Measurements from ENCODE around the gene POLR2I.
"Not testable (repeated sequence)": the region's sequence is repeated elsewhere in the genome, so short reads cannot be mapped to it uniquely, and the experiment has no call there.

POLR2I gene

DNA sequence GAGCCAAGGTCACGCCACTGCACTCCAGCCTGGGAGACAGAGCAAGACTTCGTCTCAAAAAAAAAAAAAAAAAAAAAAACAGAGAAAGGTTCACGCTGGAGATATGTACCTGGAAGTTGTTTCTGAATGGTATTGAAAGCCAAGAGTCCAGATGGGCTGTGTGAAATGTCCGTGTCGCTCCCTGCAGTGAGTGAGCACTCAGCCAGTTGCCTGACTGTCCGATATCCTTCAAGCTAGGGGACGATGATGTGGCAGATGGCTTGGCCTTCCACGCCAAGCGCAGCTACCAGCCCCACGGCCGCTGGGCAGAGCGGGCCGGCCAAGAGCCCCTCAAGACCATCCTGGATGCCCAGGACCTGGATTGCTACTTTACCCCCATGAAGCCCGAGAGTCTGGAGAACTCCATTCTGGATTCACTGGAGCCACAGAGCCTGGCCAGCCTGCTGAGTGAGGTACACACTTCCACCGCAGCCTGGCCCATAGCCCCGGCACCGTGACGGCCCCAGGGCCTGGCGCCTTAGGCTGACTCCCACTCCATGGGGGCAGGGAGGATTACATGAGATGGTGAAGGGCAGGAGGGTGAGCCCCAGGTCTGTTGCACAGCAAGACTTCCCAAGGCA, 15.4 kb downstream of the POLR2I start:
- no peak for DNase-seq

DNA sequence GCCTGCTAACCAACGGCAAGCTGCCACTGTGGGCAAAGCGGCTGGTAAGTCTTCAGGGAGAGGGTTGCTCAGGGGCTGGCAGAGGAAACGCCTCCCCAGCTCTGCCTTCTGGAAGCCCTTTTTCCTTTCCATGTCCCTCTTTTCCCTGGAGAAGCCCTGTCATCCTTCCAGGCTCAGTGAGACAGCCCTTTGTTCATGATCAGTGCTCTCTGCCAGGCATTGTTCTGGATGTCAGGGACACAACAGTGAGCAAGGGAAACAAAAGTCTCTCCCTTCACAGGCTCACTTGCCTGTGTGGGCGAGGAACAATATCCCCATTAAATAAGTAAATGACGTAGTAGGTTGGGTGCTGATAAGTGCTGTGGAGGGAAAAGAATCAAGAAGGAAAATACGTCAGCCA, 17.6 kb downstream of the POLR2I start:
- DNase-seq = no peak

DNA sequence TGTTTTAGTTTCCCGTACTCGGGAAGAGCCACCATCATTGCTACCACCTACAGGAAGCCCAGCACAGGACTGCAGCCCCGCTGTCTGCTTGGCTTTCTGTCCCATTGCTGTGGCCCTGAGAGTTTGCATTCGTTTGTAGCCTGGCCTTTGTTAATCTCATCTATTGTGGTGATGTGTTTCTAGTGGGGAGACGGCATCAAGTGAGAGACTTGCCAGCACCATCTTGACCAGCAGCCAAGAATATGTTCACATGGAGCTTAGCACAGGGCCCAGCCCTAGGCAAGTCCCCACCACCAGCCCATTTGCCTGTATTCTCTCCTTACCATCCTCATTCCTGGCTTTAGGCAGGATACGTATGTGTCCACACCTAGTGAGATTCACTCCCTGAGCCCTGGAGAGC, 21.0 kb downstream of the POLR2I start:
- no peak for DNase-seq

DNA sequence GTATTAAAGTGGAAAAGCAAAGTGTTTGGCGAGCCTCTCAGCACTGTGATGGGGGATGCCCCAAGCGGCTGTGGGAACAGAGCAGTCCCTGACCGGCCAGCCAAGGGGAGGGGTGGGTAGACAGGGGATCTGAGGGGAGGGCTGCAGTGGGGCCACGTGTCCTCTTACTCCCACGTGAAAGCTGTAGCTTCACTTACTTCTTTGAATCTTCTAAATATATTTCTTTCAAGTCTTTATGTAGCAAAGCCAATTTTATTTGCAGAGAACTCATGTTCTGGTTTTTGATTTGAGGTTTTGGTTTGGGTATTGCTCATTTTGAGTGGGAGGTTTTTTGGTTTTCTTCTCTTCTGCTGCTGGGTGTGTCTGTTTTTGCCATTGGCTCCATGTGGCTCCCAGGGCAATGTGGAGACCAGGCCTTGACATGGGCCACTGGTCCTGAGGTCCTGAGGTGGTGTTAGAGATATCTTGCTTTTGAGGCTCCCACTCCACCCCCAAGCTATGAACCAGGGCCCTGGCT, 21.5 kb downstream of the POLR2I start:
- DNase-seq = no peak

DNA sequence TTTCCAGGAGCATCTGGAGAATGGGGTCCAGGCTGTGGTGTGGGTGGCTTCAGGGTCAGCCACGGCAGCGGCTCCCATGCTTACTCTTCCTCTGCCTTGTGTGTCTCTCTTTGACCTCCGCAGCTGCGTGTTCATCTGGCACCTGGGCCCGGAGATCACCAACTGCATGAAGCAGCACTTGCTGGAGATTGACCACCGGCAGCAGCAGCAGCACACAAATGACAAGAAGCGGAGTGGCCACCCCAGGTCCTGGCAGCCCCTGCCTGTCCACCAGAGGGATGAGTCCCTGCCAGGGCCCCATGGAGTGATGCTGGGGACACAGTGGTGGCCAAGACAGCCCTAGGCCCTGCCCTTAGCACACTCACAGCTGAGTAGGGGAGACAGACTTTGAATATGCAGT, 22.1 kb downstream of the POLR2I start:
- DNase-seq = no peak

DNA sequence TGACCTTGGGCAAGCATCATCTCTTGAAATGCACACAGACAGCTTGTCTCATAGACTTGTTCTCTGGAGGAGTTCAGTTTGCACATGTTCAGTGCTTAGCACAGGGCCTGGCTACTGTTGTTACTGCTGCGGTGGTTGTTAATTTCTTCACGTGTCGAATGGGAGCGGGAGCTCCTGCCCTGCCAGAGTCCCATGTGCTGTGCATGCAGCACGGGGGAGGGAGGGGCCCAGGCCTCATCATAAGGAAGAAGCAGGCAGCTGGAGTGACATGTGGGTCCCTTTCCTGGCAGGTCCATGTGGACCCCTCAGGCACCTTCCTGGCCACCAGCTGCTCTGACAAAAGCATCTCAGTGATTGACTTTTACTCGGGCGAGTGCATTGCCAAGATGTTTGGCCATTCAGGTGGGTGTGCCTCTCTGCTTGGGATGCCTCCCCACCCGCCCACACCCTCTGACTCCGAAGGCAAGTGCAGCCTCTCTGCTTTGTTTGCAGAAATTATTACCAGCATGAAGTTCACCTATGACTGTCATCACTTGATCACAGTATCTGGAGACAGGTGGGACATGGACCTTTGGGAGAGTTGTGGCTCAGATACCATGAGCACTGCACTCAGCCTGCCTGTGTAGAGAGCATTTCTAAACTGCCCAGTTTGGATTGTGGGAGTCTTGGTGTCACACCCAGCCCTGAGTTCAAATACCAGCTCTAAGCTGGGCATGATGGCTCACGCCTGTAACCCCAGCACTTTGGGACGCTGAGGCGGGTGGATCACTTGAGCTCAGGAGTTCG, 23.6 kb downstream of the POLR2I start:
- DNase-seq = no peak

DNA sequence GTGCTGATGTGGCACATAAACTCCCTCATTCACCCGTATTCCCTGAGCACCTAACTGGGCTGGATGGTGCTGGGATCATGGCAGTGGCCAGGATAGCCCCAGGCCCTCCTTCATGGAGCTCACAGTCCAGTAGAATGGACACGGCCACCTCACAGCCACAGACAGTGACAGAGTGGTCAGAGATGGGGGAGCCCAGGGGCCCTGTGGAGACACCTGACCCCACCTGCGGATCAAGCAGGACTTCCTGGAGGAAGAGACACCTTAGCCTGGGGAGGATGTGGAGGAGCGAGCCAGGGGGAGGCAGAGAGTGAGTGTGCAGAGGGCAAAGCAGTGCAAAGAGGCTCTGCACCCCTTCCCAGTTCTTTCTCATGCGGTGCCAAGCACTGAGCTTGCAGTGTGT, 24.8 kb downstream of the POLR2I start:
- DNase-seq = no peak

DNA sequence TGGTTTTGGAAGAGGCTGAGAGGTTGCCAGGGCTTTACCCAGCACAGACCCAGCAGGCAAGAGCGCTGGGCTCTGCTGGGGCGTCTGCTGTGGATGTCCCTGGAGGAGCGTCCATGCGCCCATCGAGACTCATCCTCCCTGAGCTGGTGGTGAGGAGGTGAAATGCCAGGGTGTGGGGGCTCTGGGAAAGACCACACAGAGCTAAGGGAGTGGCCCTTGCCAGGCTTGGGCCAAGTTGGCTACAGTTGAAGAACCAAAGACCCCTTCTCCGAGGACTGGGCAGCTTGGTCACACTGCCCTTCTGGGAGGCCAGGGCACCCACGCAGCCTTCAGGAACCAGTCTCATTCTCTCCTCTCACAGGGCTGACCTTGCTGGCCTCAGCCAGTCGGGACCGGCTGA, 28.3 kb downstream of the POLR2I start:
- no peak for DNase-seq

DNA sequence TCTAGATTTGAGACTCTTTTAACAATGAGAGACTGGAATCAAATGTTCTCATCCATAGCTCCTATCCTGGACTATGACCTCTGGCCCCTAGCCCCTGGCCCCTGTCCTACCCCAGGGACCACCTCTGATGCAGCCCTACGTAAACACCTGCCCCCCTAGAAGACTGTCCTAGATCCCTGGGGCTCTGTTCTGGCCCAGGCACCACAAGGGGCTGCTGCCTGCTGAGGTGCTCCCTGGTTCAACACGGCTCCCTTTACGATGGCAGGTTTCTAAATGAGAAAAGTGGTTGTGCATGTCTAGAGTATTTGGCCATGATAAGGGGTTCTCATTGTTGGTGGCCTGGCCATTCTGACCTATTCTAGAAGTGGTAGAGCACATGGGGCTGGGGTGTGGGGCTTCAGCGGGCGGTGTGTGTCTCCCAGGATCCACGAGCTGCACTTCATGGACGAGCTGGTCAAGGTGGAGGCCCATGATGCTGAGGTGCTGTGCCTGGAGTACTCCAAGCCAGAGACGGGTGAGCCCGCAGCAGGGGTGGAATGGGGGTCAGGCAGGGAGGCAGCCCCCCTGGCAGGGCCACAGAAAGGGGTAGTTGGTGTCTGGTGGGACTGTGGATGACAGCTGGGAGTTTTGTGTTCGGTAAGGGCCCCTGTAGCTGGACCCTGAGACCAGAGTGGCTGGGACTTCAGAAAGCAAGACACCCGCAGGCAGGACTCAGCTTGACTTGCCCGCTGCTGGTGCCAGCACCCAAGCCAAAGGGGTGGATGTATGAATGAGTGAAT, 30.3 kb downstream of the POLR2I start:
- DNase-seq = no peak

DNA sequence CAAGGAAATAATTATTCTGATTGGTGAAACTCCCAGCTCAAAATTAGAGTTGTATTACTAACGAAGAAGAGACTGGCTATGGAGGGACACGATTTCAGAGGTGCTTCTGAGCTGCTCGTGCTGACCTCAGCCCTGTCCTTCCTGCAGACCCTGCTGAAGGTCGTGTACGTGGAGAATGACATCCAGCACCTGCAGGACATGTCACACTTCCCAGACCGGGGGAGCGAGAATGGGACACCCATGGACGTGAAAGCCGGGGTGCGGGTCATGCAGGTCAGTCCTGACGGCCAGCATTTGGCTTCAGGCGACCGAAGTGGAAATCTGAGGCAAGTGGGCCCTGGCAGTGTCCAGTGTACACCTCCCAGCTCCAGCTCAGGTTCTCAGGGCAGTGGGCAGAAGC, 31.8 kb downstream of the POLR2I start:
- no peak for DNase-seq

DNA sequence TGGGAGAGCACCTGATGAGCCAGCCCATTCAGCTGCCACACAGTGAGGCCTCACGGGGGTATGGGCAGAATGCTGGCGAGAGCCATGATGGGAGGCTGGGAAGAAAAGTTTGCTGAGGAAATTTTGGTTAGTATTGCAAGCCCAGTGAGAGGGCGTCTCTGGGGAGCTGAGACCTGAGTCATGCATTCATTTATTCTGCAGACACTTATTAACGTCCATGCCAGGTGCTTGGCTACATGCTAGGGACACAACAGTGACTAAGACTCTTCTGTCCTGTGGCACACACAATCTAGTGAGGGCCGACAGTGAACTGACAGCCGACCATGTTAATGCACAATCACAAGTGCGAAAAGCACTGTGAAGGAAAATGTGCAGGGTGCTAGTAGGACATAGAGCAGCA, 32.8 kb downstream of the POLR2I start:
- DNase-seq = no peak

DNA sequence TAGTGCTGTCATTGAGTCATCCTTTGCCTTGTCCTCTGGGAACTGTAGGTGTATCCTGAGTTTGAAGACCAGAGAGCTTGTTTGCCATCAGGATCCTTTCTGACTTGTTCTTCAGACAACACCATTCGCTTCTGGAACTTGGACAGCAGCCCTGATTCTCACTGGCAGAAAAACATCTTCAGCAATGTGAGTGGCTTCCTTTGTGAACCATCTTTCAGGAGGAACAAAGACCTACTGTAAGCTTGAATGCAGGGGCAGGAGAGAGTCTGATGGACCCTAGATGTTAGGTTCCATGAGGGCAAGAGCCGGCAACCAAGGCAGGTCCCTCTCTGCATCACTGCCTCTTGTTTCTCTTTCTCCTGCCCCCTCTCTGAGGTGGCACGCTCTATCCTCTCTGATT, 33.3 kb downstream of the POLR2I start:
- no peak for DNase-seq

DNA sequence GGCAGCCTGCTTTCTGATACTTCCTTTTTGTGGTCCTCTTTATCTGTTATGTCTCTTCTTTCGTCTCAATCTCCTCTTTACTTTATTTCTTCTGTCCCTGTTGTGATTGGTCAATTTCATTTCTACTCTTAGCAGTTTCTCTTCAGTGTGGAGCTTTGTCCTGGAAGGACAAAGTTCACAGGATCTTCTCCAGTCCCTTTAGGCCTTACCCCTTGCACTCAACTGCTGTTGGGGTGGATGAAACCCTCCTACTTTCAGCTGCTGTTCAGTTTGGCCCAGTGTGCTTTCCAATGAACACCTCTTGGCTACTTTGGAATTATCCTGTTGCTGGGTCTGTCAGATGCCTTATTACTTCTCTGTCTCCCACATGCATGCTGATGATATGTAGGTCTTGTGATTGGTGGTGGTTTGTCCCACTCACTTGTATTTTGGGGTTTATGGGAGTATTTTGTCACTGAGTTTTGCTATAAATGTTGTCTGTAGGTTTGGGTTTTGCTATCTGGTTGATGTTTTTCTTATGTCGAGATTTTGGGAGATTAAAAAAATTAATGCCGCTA, 35.2 kb downstream of the POLR2I start:
- DNase-seq = no peak

DNA sequence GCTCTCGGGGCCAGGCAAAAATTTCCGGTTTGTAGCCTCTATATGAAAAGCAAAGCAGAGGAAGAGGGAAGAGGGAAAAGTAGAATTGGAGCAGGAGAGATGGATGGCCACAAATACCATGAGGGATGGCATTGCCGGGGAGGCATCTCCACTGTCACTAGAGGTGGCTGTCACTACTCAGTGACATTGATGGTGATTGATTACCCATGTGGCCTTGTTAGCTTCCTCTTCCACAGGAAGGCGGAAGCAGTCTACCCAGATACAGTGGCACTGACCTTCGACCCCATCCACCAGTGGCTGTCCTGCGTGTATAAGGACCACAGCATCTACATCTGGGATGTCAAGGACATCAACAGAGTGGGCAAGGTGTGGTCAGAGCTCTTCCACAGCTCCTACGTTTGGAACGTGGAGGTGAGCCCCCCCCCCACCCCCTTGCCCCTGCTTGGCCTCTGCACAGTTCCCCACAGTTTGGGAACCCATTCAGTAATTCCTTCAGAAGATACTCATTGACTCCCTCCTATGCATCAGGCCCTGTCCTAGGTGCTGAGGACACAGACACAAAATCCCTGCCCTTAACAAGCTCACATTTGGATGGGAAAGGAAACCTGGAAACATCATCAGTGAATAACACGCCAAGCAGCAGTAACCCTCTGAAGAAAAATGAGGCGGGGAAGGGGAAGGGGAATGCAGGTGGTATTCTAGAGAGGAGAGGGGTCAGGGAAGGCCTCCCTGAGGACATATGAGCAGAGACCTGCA, 41.4 kb downstream of the POLR2I start:
- DNase-seq = no peak

DNA sequence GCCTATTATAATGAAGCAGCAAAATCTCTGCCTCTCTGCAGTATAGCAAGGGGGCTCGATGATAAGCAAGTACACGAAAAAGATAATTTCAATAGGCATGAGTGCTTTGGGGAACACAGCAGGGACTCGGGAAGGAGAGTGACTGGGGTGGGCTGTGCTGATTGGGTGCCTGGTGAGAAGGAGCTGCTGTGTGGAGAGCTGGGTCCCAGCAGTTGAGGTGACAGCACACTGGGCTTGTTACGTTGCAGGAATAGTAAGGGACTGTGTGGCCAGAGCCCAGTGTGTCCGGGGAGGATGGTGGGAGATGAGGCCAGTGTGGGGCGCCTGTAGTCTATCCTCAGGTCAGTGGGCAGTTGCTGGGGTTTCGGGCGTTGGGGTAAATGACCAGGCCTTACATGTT, 42.6 kb downstream of the POLR2I start:
- DNase-seq = no peak

DNA sequence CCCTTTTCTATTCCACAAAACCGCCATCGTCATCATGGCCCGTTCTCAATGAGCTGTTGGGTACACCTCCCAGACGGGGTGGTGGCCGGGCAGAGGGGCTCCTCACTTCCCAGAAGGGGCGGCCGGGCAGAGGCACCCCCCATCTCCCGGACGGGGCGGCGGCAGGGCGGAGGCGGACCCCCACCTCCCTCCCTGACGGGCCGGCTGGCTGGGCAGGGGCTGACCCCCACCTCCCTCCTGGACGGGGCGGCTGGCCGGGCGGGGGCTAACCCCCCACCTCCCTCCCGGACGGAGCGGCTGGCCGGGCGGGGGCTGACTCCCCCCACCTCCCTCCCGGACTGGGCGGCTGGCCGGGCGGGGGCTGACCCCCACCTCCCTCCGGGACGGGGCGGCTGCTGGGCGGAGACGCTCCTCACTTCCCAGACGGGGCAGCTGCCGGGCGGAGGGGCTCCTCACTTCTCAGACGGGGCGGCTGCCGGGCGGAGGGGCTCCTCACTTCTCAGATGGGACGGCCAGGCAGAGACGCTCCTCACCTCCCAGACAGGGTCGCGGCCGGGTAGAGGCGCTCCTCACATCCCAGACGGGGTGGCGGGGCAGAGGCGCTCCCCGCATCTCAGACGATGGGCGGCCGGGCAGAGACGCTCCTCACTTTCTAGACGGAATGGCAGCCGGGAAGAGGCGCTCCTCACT, 45.7 kb downstream of the POLR2I start:
- DNase-seq = not testable (repeated sequence)

DNA sequence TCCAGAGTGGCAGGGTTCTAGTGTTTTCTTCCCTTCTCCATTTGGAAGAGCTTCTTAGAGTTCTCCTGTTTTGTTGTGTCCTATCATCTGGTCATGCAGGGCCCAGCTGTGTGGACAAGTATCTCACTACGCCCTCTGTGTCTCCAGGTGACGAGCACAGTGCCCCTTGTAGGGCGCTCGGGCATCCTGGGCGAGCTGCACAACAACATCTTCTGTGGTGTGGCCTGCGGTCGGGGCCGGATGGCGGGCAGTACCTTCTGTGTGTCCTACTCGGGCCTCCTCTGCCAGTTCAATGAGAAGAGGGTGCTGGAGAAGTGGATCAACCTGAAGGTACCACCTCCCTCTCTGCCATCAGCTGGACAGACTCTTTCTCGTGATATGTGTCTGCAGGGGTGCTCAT, 47.0 kb downstream of the POLR2I start:
- DNase-seq = no peak

DNA sequence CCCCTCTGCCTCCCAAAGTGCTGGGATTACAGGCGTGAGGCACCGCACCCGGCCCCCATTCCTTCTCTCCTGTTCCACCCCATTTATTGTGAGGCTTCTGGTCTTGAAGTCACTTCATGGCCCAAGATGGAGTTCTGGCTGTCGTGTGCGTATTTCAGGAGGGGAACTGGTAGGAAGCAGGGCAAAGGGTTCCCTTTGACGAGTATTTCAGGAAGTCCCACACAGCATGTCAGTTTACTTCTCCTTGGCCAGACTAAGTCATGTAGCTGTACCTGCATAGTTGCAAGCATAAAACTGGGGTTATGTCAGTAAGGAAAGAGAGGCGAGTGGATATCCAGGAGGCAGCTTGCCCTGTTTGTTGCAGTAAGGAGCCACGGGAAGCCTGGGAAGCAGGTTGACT, 49.8 kb downstream of the POLR2I start:
- no peak for DNase-seq
